ENCODE results near the gene PDE4B. TPM values are rescaled to one million over a fixed set of nuclear protein-coding genes. Genes with fewer than 3 reads are reported as not detected.

The PDE4B gene
- polyA plus RNA-seq, 4 donors, result 1.1 to 5.2 (median 3.7) TPM

GRCh38 chr1:66285618-66286270 is 493.0 kb downstream of the PDE4B start:
- FAIRE-seq (no peak), DNase-seq (no peak)
- H3K36me3 ChIP-seq (ENCODE audit: control insufficient read depth in 3 of 3, insufficient read depth in 2 of 3, low read depth in 1 of 3, low read length in 3 of 3), result no peaks in the 10 kb centered on the region
- H3K27ac ChIP-seq (ENCODE audit: low read depth in 1 of 3, low read length in 2 of 3), result no peak overlapping the region
- H3K9me3 ChIP-seq (ENCODE audit: control insufficient read depth in 2 of 2, insufficient read depth in 1 of 2, low read depth in 1 of 2, low read length in 1 of 2), result no peaks in the 10 kb centered on the region
- WGBS, 3 donors, result 65 to 81% (median 77%) methylated on average over 2 of the region's 2 CpGs
- peaks cover 0 to 2% (median 0%) of the 10 kb centered on the region in 3 donors for H3K4me1 ChIP-seq (ENCODE audit: control insufficient read depth in 3 of 3, insufficient read depth in 2 of 3, low read depth in 1 of 3, low read length in 2 of 3)
- H3K4me3 ChIP-seq (ENCODE audit: low read depth in 1 of 3, low read length in 3 of 3), result no peak overlapping the region
- no peaks in the 10 kb centered on the region for H3K27me3 ChIP-seq (ENCODE audit: control insufficient read depth in 3 of 3, insufficient read depth in 3 of 3, low read length in 3 of 3)

DNA sequence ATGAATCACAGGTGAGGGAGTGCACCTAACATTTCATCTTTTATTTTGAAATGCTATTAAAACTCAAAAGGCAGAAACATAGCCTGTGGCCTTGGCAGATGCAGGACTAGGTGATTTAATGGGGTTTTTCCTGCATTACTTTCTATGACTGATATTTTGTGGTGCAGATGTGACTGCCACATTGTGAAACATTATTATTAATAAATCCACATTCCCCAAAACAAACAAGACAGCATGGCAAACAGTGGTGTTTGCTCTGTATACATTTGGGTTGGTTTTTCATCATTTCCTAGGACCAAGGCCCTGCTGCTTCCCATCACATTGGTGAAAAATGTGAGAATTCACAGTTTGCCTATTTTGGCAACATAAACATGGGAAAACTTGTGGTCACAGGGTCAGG is 493.6 kb downstream of the PDE4B start:
- no peaks in the 10 kb centered on the region for H3K9me3 ChIP-seq (ENCODE audit: control insufficient read depth in 2 of 2, insufficient read depth in 1 of 2, low read depth in 1 of 2, low read length in 1 of 2)
- H3K4me3 ChIP-seq (ENCODE audit: low read depth in 1 of 3, low read length in 3 of 3), result no peak overlapping the region
- H3K27me3 ChIP-seq (ENCODE audit: control insufficient read depth in 3 of 3, insufficient read depth in 3 of 3, low read length in 3 of 3), result no peaks in the 10 kb centered on the region
- DNase-seq (no peak), FAIRE-seq (no peak)
- peaks cover 0 to 3% (median 0%) of the 10 kb centered on the region in 3 donors for H3K4me1 ChIP-seq (ENCODE audit: control insufficient read depth in 3 of 3, insufficient read depth in 2 of 3, low read depth in 1 of 3, low read length in 2 of 3)
- no peaks in the 10 kb centered on the region for H3K36me3 ChIP-seq (ENCODE audit: control insufficient read depth in 3 of 3, insufficient read depth in 2 of 3, low read depth in 1 of 3, low read length in 3 of 3)
- no peak overlapping the region for H3K27ac ChIP-seq (ENCODE audit: low read depth in 1 of 3, low read length in 2 of 3)

GRCh38 chr1:66288048-66288447 is 495.4 kb downstream of the PDE4B start:
- Histone ChIP-seq H3K27ac (ENCODE audit: low read depth in 1 of 3, low read length in 2 of 3) (no peak overlapping the region), H3K9me3 (ENCODE audit: control insufficient read depth in 2 of 2, insufficient read depth in 1 of 2, low read depth in 1 of 2, low read length in 1 of 2) (no peaks in the 10 kb centered on the region), H3K36me3 (ENCODE audit: control insufficient read depth in 3 of 3, insufficient read depth in 2 of 3, low read depth in 1 of 3, low read length in 3 of 3) (no peaks in the 10 kb centered on the region), H3K4me3 (ENCODE audit: low read depth in 1 of 3, low read length in 3 of 3) (no peak overlapping the region), H3K4me1 (ENCODE audit: control insufficient read depth in 3 of 3, insufficient read depth in 2 of 3, low read depth in 1 of 3, low read length in 2 of 3) (peaks cover 0 to 3% (median 0%) of the 10 kb centered on the region in 3 donors), H3K27me3 (ENCODE audit: control insufficient read depth in 3 of 3, insufficient read depth in 3 of 3, low read length in 3 of 3) (no peaks in the 10 kb centered on the region)
- FAIRE-seq (no peak), DNase-seq (no peak)
- 48 to 72% (median 72%) methylated on average over 2 of the region's 2 CpGs for WGBS, 3 donors

DNA sequence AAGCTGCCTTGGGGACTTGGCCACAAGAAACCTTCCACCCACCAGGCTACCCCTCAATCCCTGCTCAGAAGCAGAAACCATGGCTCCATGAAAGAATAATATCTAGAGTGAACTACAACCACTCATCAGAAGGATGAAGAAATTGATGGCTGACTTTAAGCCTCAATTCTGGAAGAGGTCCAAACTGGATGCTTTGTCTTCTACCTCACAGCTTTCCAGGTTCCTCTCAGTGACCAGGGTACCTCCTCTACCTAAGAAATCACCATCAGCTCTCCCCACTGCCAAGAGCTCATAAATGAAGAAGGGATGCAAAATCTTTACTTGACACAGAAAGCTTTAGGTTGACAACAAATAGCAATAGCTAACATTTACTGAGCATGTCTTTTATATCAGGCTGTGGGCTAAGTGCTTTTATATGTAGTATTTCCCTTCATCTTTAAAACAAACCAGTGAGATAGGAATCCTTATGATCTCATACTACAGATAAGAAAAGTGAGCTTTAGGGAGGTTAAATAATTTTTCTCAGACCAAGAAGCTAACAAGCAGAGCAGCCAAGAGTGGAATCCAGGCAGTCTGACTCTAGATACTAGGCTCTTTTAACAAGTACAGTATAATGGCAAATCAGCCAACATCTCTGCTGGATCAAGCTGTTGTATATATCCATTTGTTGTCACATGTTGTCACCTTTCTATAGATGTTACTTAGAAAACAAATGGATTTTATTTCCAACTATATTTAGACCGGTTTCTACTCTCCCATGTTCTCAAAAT is 498.3 kb downstream of the PDE4B start:
- no peaks in the 10 kb centered on the region for H3K9me3 ChIP-seq (ENCODE audit: control insufficient read depth in 2 of 2, insufficient read depth in 1 of 2, low read depth in 1 of 2, low read length in 1 of 2)
- DNase-seq (no peak), FAIRE-seq (no peak)
- H3K27me3 ChIP-seq (ENCODE audit: control insufficient read depth in 3 of 3, insufficient read depth in 3 of 3, low read length in 3 of 3), result no peaks in the 10 kb centered on the region
- peaks cover 0 to 6% (median 0%) of the 10 kb centered on the region in 3 donors for H3K4me1 ChIP-seq (ENCODE audit: control insufficient read depth in 3 of 3, insufficient read depth in 2 of 3, low read depth in 1 of 3, low read length in 2 of 3)
- H3K36me3 ChIP-seq (ENCODE audit: control insufficient read depth in 3 of 3, insufficient read depth in 2 of 3, low read depth in 1 of 3, low read length in 3 of 3), result no peaks in the 10 kb centered on the region
- no peak overlapping the region for H3K4me3 ChIP-seq (ENCODE audit: low read depth in 1 of 3, low read length in 3 of 3)
- H3K27ac ChIP-seq (ENCODE audit: low read depth in 1 of 3, low read length in 2 of 3), result no peak overlapping the region
- WGBS, 3 donors, result 69 to 88% (median 79%) methylated on average over 1 of the region's 1 CpG

- Histone ChIP-seq H3K4me3 (ENCODE audit: low read depth in 1 of 3, low read length in 3 of 3) (no peak overlapping the region), H3K36me3 (ENCODE audit: control insufficient read depth in 3 of 3, insufficient read depth in 2 of 3, low read depth in 1 of 3, low read length in 3 of 3) (no peaks in the 10 kb centered on the region), H3K9me3 (ENCODE audit: control insufficient read depth in 2 of 2, insufficient read depth in 1 of 2, low read depth in 1 of 2, low read length in 1 of 2) (no peaks in the 10 kb centered on the region), H3K4me1 (ENCODE audit: control insufficient read depth in 3 of 3, insufficient read depth in 2 of 3, low read depth in 1 of 3, low read length in 2 of 3) (peaks cover 0 to 6% (median 0%) of the 10 kb centered on the region in 3 donors), H3K27me3 (ENCODE audit: control insufficient read depth in 3 of 3, insufficient read depth in 3 of 3, low read length in 3 of 3) (no peaks in the 10 kb centered on the region), H3K27ac (ENCODE audit: low read depth in 1 of 3, low read length in 2 of 3) (no peak overlapping the region)
- WGBS, 3 donors, result 32 to 64% (median 40%) methylated on average over 1 of the region's 1 CpG
- DNase-seq (peak; percentile 19 to 21), FAIRE-seq (no peak)
Measured at GRCh38 chr1:66291531-66291864, 498.8 kb downstream of the PDE4B start.

DNA sequence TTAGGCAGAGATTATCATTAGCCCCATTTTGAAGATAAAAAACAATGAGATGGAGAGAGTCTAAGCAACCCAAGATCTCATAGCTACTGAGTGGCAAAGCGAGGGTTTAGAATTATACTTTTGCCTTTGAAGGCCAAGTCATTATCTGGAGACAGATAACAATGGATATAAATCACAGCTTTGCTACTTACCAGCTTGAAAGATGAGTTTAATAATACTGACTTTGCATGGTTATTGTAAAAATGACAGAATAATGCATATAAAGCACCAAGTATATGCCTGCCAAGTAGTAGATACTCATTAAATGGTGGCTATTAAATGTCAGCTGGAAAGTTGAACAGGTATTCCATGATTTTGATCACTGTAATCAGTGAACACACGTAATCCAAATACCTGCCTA is 499.6 kb downstream of the PDE4B start:
- Histone ChIP-seq H3K27me3 (ENCODE audit: control insufficient read depth in 3 of 3, insufficient read depth in 3 of 3, low read length in 3 of 3) (no peaks in the 10 kb centered on the region), H3K4me1 (ENCODE audit: control insufficient read depth in 3 of 3, insufficient read depth in 2 of 3, low read depth in 1 of 3, low read length in 2 of 3) (peaks cover 0 to 6% (median 0%) of the 10 kb centered on the region in 3 donors), H3K4me3 (ENCODE audit: low read depth in 1 of 3, low read length in 3 of 3) (no peak overlapping the region), H3K27ac (ENCODE audit: low read depth in 1 of 3, low read length in 2 of 3) (no peak overlapping the region), H3K36me3 (ENCODE audit: control insufficient read depth in 3 of 3, insufficient read depth in 2 of 3, low read depth in 1 of 3, low read length in 3 of 3) (no peaks in the 10 kb centered on the region), H3K9me3 (ENCODE audit: control insufficient read depth in 2 of 2, insufficient read depth in 1 of 2, low read depth in 1 of 2, low read length in 1 of 2) (no peaks in the 10 kb centered on the region)
- WGBS, 3 donors, result 67 to 82% (median 71%) methylated on average over 2 of the region's 2 CpGs
- no peak for DNase-seq
- no peak for FAIRE-seq

DNA sequence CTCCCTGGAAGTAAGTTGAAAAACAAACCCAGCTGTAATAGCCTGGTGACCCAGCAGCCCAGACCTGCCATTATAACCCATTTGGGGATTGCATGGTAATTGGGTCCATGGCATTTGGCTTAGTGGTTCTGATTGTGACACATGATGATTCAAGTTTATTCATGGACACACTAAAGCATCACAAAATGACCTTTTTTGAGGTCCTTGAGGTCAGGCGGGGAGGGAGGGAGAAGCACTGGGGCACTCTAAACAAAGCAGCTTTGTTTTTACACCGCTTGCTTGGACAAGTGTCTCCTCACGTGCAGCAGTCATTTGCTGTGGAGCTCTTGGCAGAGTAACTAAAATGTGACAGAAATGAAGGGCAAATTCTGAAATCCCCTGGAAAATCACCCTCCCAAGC is 500.2 kb downstream of the PDE4B start:
- no peaks in the 10 kb centered on the region for H3K27me3 ChIP-seq (ENCODE audit: control insufficient read depth in 3 of 3, insufficient read depth in 3 of 3, low read length in 3 of 3)
- WGBS, 3 donors, result 74 to 80% (median 76%) methylated on average over 3 of the region's 3 CpGs
- no peak overlapping the region for H3K4me3 ChIP-seq (ENCODE audit: low read depth in 1 of 3, low read length in 3 of 3)
- H3K36me3 ChIP-seq (ENCODE audit: control insufficient read depth in 3 of 3, insufficient read depth in 2 of 3, low read depth in 1 of 3, low read length in 3 of 3), result no peaks in the 10 kb centered on the region
- no peak for DNase-seq
- no peak overlapping the region for H3K27ac ChIP-seq (ENCODE audit: low read depth in 1 of 3, low read length in 2 of 3)
- peaks cover 0 to 6% (median 0%) of the 10 kb centered on the region in 3 donors for H3K4me1 ChIP-seq (ENCODE audit: control insufficient read depth in 3 of 3, insufficient read depth in 2 of 3, low read depth in 1 of 3, low read length in 2 of 3)
- no peak for FAIRE-seq
- no peaks in the 10 kb centered on the region for H3K9me3 ChIP-seq (ENCODE audit: control insufficient read depth in 2 of 2, insufficient read depth in 1 of 2, low read depth in 1 of 2, low read length in 1 of 2)

DNA sequence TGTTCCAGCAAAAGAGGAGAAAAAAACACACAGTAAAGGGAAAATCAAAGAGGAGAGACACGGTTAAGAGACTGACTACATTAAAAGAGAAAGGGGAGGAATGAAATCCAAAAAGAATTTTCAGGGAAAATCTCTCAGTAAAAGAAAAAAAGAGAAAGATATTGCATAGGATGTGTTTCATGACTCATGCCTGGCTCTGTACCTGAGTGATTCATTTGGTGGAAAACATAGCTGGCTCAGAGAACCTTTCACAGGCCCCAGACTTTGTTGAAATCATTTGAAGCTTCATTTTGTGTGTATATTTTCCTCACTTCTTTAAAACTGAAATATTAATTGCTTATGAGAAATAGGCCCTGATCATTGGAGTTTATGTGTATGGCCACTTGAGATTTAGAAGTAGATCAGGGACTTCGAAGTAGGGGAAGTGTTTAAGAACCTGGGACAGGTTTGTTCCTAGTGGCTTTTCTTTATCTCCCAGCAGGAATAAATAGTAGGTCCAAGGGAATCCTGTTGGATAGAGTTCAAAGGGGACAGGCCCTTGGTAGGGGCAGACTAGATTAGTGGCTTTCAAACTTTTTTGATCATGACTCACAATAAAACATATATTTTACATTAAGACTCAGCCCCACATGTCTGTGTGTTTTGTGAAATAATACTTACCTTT is 502.1 kb downstream of the PDE4B start:
- Histone ChIP-seq H3K27ac (ENCODE audit: low read depth in 1 of 3, low read length in 2 of 3) (no peak overlapping the region), H3K9me3 (ENCODE audit: control insufficient read depth in 2 of 2, insufficient read depth in 1 of 2, low read depth in 1 of 2, low read length in 1 of 2) (no peaks in the 10 kb centered on the region), H3K4me3 (ENCODE audit: low read depth in 1 of 3, low read length in 3 of 3) (no peak overlapping the region), H3K27me3 (ENCODE audit: control insufficient read depth in 3 of 3, insufficient read depth in 3 of 3, low read length in 3 of 3) (no peaks in the 10 kb centered on the region), H3K36me3 (ENCODE audit: control insufficient read depth in 3 of 3, insufficient read depth in 2 of 3, low read depth in 1 of 3, low read length in 3 of 3) (no peaks in the 10 kb centered on the region), H3K4me1 (ENCODE audit: control insufficient read depth in 3 of 3, insufficient read depth in 2 of 3, low read depth in 1 of 3, low read length in 2 of 3) (peaks cover 0 to 6% (median 0%) of the 10 kb centered on the region in 3 donors)
- DNase-seq (peak; percentile 18 to 21), FAIRE-seq (no peak)
- WGBS, 3 donors, result 52 to 63% (median 53%) methylated on average over 2 of the region's 2 CpGs
